B cell (primary cell): ENCODE measurements around the gene DENND4B. TPM values are rescaled to one million over a fixed set of nuclear protein-coding genes. Genes with fewer than 3 reads are reported as not detected.
A peak's percentile ranks its signal among the peaks of the same experiment; 100 is the strongest.

Experiments
- ATAC-seq: fragments of 200-7000 bp; cut with Tn5 transposase; one replicate; pipeline ENCODE4 v1.10.0; 2021; ENCODE audit warnings: low read depth, mild to moderate bottlenecking, moderate number of reproducible peaks, moderate library complexity
- CTCF ChIA-PET: fragments of 350-600 bp; sonication (Branson Sonifier 250); formaldehyde crosslinking; loops from one replicate; lab custom pipeline; 2021; ENCODE audit warnings: antibody characterized with exemption, inconsistent platforms; lab: Charles Lee
- POLR2A ChIA-PET: fragments of 350-600 bp; sonication (Branson Sonifier 250); formaldehyde crosslinking; loops from one replicate; lab custom pipeline; 2021; ENCODE audit warnings: antibody characterized with exemption; lab: Charles Lee
- DNase-seq: peaks from one replicate; pipeline ENCODE4 v3.0.0; 2013
- H2AFZ ChIP-seq: 2 replicates; pipeline ENCODE4 v1.6.1; 2012; ENCODE audit warnings: mild to moderate bottlenecking, low read depth, low read length; ENCODE audit not compliant: insufficient read depth, poor library complexity, severe bottlenecking
- H3K27ac ChIP-seq, 2 donors: 1 replicate in 1 of 2; 2 replicates in 1 of 2; pipeline ENCODE4 v1.5.1; 2012 to 2013; ENCODE audit warnings: low read length in 2 of 2, mild to moderate bottlenecking in 2 of 2, moderate library complexity in 1 of 2
- H3K27me3 ChIP-seq, 4 experiments: fragments of 200-600 bp in 1 of 4; sonication (generic) in 1 of 4; replicated peaks in 1 of 4; 1 replicate in 2 of 4; 2 replicates in 2 of 4; pipeline versions ENCODE4 v1.6.1 to v1.7.0; 2013 to 2016; ENCODE audit warnings: low read length in 3 of 4, mild to moderate bottlenecking in 2 of 4, mixed read lengths in 1 of 4, moderate library complexity in 1 of 4; ENCODE audit not compliant: insufficient read depth in 4 of 4, control insufficient read depth in 3 of 4; ENCODE audit errors: control extremely low read depth in 1 of 4
- H3K36me3 ChIP-seq, 2 experiments: replicated peaks in 1 of 2; 1 replicate in 1 of 2; 2 replicates in 1 of 2; pipeline versions ENCODE4 v1.6.1 to v1.7.1; 2013; ENCODE audit warnings: low read length in 1 of 2; ENCODE audit not compliant: insufficient read depth in 2 of 2, control insufficient read depth in 1 of 2; ENCODE audit errors: control extremely low read depth in 1 of 2, extremely low read depth in 1 of 2
- H3K4me1 ChIP-seq, 2 donors: fragments of 200-600 bp in 1 of 2; sonication (generic) in 1 of 2; 1 replicate in 1 of 2; 2 replicates in 1 of 2; pipeline versions ENCODE4 v1.5.1 to v1.6.1; 2013 to 2017; ENCODE audit warnings: low read length in 2 of 2; ENCODE audit not compliant: control insufficient read depth in 2 of 2, insufficient read depth in 2 of 2
- H3K4me2 ChIP-seq: replicated peaks from 2 replicates; pipeline ENCODE3; 2012; ENCODE audit warnings: mild to moderate bottlenecking, low read depth, low read length; ENCODE audit not compliant: poor library complexity, severe bottlenecking
- H3K4me3 ChIP-seq, 5 experiments: fragments of 200-600 bp in 1 of 5; sonication (generic) in 1 of 5; 1 replicate in 3 of 5; 2 replicates in 2 of 5; pipeline versions ENCODE4 v1.5.1 to v1.7.0; 2011 to 2016; ENCODE audit warnings: low read length in 4 of 5, mild to moderate bottlenecking in 4 of 5, low read depth in 2 of 5, control low read depth in 1 of 5, moderate library complexity in 1 of 5; ENCODE audit not compliant: insufficient read depth in 1 of 5; ENCODE audit errors: control extremely low read depth in 1 of 5, extremely low read depth in 1 of 5
- H3K79me2 ChIP-seq: fragments of 200-600 bp; sonication (generic); one replicate; pipeline ENCODE4 v1.6.0; 2016; ENCODE audit warnings: low read length; ENCODE audit not compliant: control insufficient read depth, insufficient read depth
- H3K9ac ChIP-seq: fragments of 200-600 bp; sonication (generic); 2 replicates; pipeline ENCODE4 v1.6.1; 2017; ENCODE audit warnings: mild to moderate bottlenecking, low read length, moderate library complexity
- H3K9me3 ChIP-seq, 3 donors: one replicate each; pipeline versions ENCODE4 v1.6.1 to v1.7.1; 2013; ENCODE audit warnings: low read length in 2 of 3; ENCODE audit not compliant: control insufficient read depth in 2 of 3, insufficient read depth in 1 of 3; ENCODE audit errors: control extremely low read depth in 1 of 3
- H4K20me1 ChIP-seq: 2 replicates; pipeline ENCODE4 v1.6.0; 2012; ENCODE audit warnings: mild to moderate bottlenecking, low read length; ENCODE audit not compliant: insufficient read depth, control insufficient read depth, poor library complexity, severe bottlenecking
- H3K27ac Mint-ChIP-seq: one replicate; pipeline ENCODE4 v1.8.0; 2021; ENCODE audit warnings: mixed read lengths
- H3K27me3 Mint-ChIP-seq: one replicate; pipeline ENCODE4 v1.8.0; 2021; ENCODE audit warnings: mixed read lengths
- H3K4me1 Mint-ChIP-seq: one replicate; pipeline ENCODE4 v1.8.0; 2021; ENCODE audit warnings: mixed read lengths
- H3K4me3 Mint-ChIP-seq: one replicate; pipeline ENCODE4 v1.8.0; 2021; ENCODE audit warnings: mixed read lengths
- H3K9me3 Mint-ChIP-seq: one replicate; pipeline ENCODE4 v1.8.0; 2022; ENCODE audit warnings: mixed read lengths; ENCODE audit not compliant: insufficient read depth
- CTCF ChIP-seq: fragments of 200-600 bp; IDR thresholded peaks from one replicate; pipeline ENCODE4 v1.8.0; 2022; ENCODE audit warnings: antibody characterized with exemption, mild to moderate bottlenecking
- EZH2 ChIP-seq: IDR thresholded peaks from 2 replicates; pipeline ENCODE4 v1.6.1; 2012; ENCODE audit warnings: borderline replicate concordance, low read depth, mild to moderate bottlenecking, moderate library complexity, low read length; ENCODE audit not compliant: insufficient read depth, poor library complexity, severe bottlenecking
- WGBS: methylation state at CpG from one replicate; pipeline ENCODE4 v1.1.5; 2013; ENCODE audit warnings: missing lambda C conversion rate; ENCODE audit not compliant: insufficient coverage; 5-methylcytosine and 5-hydroxymethylcytosine counted together
- intact Hi-C: fragments of 100-400 bp; cut with micrococcal nuclease; formaldehyde crosslinking; loops from one replicate; pipeline ENCODE4 v1.10.0; 2022
- polyA plus RNA-seq: library from polyadenylated mRNA; depleted of rRNA; stranded (reverse); fragments of >200 nt; gene quantifications from 2 replicates; pipeline ENCODE4 v1.2.3, GENCODE V29; 2012
- total RNA-seq, 2 donors: library from RNA; stranded (reverse); fragments of 120-200 nt in 1 of 2; gene quantifications; 1 replicate in 1 of 2; 2 replicates in 1 of 2; pipeline versions ENCODE4 v1.2.3 to v1.2.4, GENCODE V29; 2013 to 2022

Gene DENND4B
- total and polyA plus RNA-seq, 2 donors (not counting 1 experiment from before 2014, with no cell fraction given): 275 to 389 TPM

- peak overlapping the region; percentile 85 to 95 for H3K27ac ChIP-seq
- H3K79me2 ChIP-seq: peaks cover 58% of the 10 kb centered on the region
- H3K4me1 ChIP-seq: peaks cover 50 to 56% of the 10 kb centered on the region in 2 donors
- peak overlapping the region; percentile 84 for H3K9ac ChIP-seq
- ATAC-seq (no peak), DNase-seq (no peak)
- no peaks in the 10 kb centered on the region for H3K27me3 Mint-ChIP-seq
- TF ChIP-seq CTCF (no peak), EZH2 (no peak)
- peak overlapping the region; percentile 91 for H2AFZ ChIP-seq
- H3K9me3 ChIP-seq: no peaks in the 10 kb centered on the region
- peak overlapping the region; percentile 85 for H3K27ac Mint-ChIP-seq
- peak overlapping the region; percentile 83 to 91 (median 87) for H3K4me3 ChIP-seq
- ChIA-PET POLR2A (interaction anchor here (0.5 to 9.2 kb wide), 7 partner anchors 13 to 236 kb away, joined by 3 to 115 read pairs (median 9); partner anchors contain the start of genes DENND4B, INTS3, JTB and RAB13), CTCF (interaction anchor here (2.3 to 7.5 kb wide), 3 partner anchors 18 to 166 kb away, joined by 9 to 65 read pairs (median 14); partner anchors contain the start of genes DENND4B and RAB13)
- peaks cover 63% of the 10 kb centered on the region for H3K4me1 Mint-ChIP-seq
- WGBS: 3% methylated on average over 19 of the region's 22 CpGs
- intact Hi-C loops: loop anchor here (1.0 kb wide), 2 partner anchors 13 to 18 kb away; partner anchors contain the start of genes DENND4B and JTB
- no peaks in the 10 kb centered on the region for H4K20me1 ChIP-seq
- H3K36me3 ChIP-seq: peaks cover 0 to 12% of the 10 kb centered on the region in 2 experiments
- H3K27me3 ChIP-seq: no peaks in the 10 kb centered on the region
- H3K4me3 Mint-ChIP-seq: peak overlapping the region; percentile 83
- H3K4me2 ChIP-seq: peak overlapping the region; percentile 85
- H3K9me3 Mint-ChIP-seq: no peaks in the 10 kb centered on the region
These were observed 17.4 kb upstream of the DENND4B start for GRCh38 chr1:153963850-153964331.
